ENCODE measurements around the gene DCST1. TPM values are rescaled to one million over a fixed set of nuclear protein-coding genes. Genes with fewer than 3 reads are reported as not detected.

Gene DCST1
- total RNA-seq, 1 experiment from 2014 or later = 0.15 TPM

DNA sequence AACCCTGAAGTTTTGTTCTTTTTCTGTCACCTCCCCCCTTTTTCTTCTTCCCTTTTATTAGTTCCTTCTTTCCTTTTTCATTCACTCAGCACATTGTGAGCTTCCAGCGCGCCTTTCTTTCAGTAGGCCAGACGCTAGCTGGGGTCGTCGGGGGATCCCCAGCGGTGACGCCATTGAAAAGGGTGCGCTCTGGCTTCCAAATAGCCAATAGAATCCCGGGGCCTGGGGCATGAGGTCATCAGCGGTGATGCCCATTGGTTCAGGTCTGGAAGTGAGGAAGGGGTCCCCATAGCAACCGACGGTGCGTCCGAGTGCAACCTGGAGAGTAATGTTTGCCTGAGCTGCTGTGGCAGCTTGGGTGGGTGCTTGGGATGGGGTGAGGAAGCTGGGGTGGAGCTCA is 38.1 kb downstream of the DCST1 start:
- peak overlapping the region; percentile 75 for H3K4me3 Mint-ChIP-seq
- peak; percentile 93 for DNase-seq (ENCODE audit: low spot score)
- CTCF ChIA-PET = interaction anchor here (0.8 to 4.8 kb wide), 11 partner anchors 9 to 116 kb away, joined by 3 to 62 read pairs (median 7); partner anchors contain the start of genes ADAM15, KRTCAP2 and PBXIP1

DNA sequence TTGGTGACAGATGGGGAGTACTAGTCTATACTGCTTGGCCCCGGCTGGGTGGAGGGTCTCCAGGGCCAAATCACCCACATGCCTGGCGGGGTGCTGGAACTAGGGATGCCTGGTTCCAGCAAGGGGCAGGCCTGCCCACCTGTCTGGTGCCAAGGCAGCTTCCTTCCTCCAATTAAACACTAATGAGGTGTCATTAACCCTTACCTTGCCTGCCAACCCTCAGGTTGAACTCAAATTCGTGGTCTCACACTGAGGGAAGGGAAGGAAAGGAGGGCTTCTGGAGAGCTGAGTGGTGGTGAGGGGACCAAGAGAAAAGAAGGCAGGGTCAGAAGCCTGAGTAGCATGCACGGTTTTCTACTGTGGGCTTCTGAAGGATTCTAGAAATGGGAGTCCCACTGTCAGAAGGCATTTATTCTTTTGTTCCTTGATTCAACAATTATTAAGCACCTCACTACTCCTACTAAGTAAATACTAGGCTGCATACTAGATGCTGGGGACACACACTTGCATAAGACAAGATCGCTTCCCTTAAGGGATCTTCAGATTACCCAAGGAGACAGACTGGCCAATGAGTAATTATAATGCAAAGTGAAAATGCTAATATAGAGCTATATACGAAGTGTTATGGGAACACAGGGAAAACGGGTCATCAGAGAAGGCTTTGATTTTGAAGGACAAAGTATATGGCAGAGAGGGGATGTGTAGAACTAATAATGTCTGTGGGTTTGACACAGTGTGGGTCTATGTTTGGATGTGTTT is 39.1 kb downstream of the DCST1 start:
- CTCF ChIA-PET = interaction anchor here (0.8 to 4.8 kb wide), 9 partner anchors 8 to 95 kb away, joined by 3 to 62 read pairs (median 5); partner anchors contain the start of gene ADAM15
- ATAC-seq (no peak), DNase-seq (ENCODE audit: low spot score) (no peak)
- Mint-ChIP-seq H3K27ac (no peak overlapping the region), H3K36me3 (peaks cover 8% of the 10 kb centered on the region), H3K27me3 (ENCODE audit: low read depth) (peaks cover 47% of the 10 kb centered on the region), H3K4me3 (no peak overlapping the region), H3K4me1 (peaks cover 38% of the 10 kb centered on the region), H3K9me3 (no peaks in the 10 kb centered on the region)
- no peak for TF ChIP-seq EMX1 (CRISPR knock-in tag; IDR thresholded peaks at IDR 0.05)
- TF ChIP-seq FOXK1 (CRISPR knock-in tag; IDR thresholded peaks at IDR 0.05) = no peak
- no peak for TF ChIP-seq ZNF138 (CRISPR knock-in tag; conservative IDR thresholded peaks at IDR 0.05)
- POLR2A ChIA-PET = interaction anchor here (0.8 kb wide), 1 partner anchor 8 kb away, joined by 6 read pairs; no protein-coding TSS in a partner anchor

More for the DNA sequence above, 38.1 kb downstream of the DCST1 start:
- H3K36me3 Mint-ChIP-seq = peaks cover 16% of the 10 kb centered on the region
- H3K9me3 Mint-ChIP-seq = no peaks in the 10 kb centered on the region
- peak overlapping the region; percentile 85 for H3K27ac Mint-ChIP-seq
- peak; percentile 62 for ATAC-seq
- TF ChIP-seq NR3C1 (CRISPR knock-in tag; conservative IDR thresholded peaks at IDR 0.05; ENCODE audit: low read depth) = no peak
- TF ChIP-seq, protein P1, sequence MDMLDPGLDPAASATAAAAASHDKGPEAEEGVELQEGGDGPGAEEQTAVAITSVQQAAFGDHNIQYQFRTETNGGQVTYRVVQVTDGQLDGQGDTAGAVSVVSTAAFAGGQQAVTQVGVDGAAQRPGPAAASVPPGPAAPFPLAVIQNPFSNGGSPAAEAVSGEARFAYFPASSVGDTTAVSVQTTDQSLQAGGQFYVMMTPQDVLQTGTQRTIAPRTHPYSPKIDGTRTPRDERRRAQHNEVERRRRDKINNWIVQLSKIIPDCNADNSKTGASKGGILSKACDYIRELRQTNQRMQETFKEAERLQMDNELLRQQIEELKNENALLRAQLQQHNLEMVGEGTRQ (CRISPR knock-in tag; IDR thresholded peaks at IDR 0.05) = peak; percentile 66
- peak; percentile 85 for TF ChIP-seq NFYB (CRISPR knock-in tag; conservative IDR thresholded peaks at IDR 0.05; ENCODE audit: low read depth)
- TF ChIP-seq, protein P2, sequence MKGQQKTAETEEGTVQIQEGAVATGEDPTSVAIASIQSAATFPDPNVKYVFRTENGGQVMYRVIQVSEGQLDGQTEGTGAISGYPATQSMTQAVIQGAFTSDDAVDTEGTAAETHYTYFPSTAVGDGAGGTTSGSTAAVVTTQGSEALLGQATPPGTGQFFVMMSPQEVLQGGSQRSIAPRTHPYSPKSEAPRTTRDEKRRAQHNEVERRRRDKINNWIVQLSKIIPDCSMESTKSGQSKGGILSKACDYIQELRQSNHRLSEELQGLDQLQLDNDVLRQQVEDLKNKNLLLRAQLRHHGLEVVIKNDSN (CRISPR knock-in tag; IDR thresholded peaks at IDR 0.05) = peak; percentile 56; the same call in 1 of the 2 replicates
- no peak for TF ChIP-seq ZNF138 (CRISPR knock-in tag; conservative IDR thresholded peaks at IDR 0.05)
- TF ChIP-seq ZNF671 (CRISPR knock-in tag; IDR thresholded peaks at IDR 0.05) = no peak
- no peak for TF ChIP-seq TEAD1 (CRISPR knock-in tag; IDR thresholded peaks at IDR 0.05)
- TF ChIP-seq NR1H2 (CRISPR knock-in tag; IDR thresholded peaks at IDR 0.05) = no peak
- TF ChIP-seq, protein P3, sequence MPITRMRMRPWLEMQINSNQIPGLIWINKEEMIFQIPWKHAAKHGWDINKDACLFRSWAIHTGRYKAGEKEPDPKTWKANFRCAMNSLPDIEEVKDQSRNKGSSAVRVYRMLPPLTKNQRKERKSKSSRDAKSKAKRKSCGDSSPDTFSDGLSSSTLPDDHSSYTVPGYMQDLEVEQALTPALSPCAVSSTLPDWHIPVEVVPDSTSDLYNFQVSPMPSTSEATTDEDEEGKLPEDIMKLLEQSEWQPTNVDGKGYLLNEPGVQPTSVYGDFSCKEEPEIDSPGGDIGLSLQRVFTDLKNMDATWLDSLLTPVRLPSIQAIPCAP (CRISPR knock-in tag; IDR thresholded peaks at IDR 0.05) = no peak
- no peak for TF ChIP-seq ATF1 (CRISPR knock-in tag; IDR thresholded peaks at IDR 0.05)
- peaks cover 38% of the 10 kb centered on the region for H3K4me1 Mint-ChIP-seq
- POLR2A ChIA-PET = interaction anchor here (0.8 kb wide), 1 partner anchor 9 kb away, joined by 6 read pairs; no protein-coding TSS in a partner anchor
- peaks cover 37% of the 10 kb centered on the region for H3K27me3 Mint-ChIP-seq (ENCODE audit: low read depth)

DNA sequence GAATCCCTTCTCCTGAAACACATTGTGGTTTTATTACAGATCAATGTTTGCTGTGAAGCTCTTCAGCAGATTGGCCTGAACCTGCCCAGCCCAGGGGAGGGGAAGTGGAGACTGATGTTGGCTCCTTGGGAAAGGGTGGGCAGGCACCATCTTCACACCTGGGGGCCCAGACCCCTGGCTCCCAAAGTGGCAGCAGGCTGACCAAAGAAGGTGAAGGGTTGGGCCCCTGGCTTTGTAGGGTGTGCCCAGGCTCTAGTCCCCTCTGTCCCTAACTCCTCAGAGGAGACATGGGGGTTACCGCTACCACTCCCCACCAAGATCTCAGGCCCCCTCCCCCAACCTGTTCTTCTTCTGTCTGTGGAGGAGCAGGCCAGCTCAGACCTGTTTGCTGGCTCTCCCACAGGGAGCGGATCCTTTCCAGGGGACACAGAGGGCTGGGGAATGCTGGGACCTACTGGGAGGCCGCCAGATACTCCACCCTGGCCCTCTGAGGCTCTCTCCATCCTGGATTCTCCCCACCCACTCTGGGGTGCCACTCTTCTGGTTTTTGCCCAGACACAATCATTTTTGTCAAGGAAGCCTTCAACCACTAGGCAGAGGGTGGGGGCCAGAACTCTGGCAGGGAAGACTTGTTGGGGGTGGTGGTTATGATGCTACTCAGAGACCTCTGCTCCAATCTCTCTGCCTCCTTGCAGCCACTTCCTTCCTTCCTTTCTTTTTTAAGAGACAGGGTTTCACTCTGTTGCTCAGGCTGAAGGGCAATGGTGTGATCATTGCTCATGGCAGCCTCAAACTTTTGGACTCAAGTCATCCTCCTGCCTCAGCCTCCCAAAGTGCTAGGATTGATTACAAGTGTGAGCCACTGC is 40.0 kb downstream of the DCST1 start:
- Mint-ChIP-seq H3K9me3 (no peaks in the 10 kb centered on the region), H3K4me1 (peaks cover 38% of the 10 kb centered on the region), H3K4me3 (no peak overlapping the region), H3K27me3 (ENCODE audit: low read depth) (peaks cover 56% of the 10 kb centered on the region), H3K27ac (no peak overlapping the region), H3K36me3 (peaks cover 3% of the 10 kb centered on the region)
- ATAC-seq = no peak
- ChIA-PET CTCF (interaction anchor here (4.8 kb wide), 1 partner anchor 12 kb away, joined by 62 read pairs; no protein-coding TSS in a partner anchor), POLR2A (no interaction called here)
- DNase-seq (ENCODE audit: low spot score) = no peak
- TF ChIP-seq FOXJ3 (CRISPR knock-in tag; IDR thresholded peaks at IDR 0.05; ENCODE audit: borderline replicate concordance) (no peak), RORB (CRISPR knock-in tag; IDR thresholded peaks at IDR 0.05) (no peak), TEAD1 (CRISPR knock-in tag; IDR thresholded peaks at IDR 0.05) (no peak), ZNF138 (CRISPR knock-in tag; conservative IDR thresholded peaks at IDR 0.05) (no peak)
- TF ChIP-seq, protein P4, sequence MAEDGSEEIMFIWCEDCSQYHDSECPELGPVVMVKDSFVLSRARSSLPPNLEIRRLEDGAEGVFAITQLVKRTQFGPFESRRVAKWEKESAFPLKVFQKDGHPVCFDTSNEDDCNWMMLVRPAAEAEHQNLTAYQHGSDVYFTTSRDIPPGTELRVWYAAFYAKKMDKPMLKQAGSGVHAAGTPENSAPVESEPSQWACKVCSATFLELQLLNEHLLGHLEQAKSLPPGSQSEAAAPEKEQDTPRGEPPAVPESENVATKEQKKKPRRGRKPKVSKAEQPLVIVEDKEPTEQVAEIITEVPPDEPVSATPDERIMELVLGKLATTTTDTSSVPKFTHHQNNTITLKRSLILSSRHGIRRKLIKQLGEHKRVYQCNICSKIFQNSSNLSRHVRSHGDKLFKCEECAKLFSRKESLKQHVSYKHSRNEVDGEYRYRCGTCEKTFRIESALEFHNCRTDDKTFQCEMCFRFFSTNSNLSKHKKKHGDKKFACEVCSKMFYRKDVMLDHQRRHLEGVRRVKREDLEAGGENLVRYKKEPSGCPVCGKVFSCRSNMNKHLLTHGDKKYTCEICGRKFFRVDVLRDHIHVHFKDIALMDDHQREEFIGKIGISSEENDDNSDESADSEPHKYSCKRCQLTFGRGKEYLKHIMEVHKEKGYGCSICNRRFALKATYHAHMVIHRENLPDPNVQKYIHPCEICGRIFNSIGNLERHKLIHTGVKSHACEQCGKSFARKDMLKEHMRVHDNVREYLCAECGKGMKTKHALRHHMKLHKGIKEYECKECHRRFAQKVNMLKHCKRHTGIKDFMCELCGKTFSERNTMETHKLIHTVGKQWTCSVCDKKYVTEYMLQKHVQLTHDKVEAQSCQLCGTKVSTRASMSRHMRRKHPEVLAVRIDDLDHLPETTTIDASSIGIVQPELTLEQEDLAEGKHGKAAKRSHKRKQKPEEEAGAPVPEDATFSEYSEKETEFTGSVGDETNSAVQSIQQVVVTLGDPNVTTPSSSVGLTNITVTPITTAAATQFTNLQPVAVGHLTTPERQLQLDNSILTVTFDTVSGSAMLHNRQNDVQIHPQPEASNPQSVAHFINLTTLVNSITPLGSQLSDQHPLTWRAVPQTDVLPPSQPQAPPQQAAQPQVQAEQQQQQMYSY (CRISPR knock-in tag; IDR thresholded peaks at IDR 0.05) = no peak
- TF ChIP-seq, protein P5, sequence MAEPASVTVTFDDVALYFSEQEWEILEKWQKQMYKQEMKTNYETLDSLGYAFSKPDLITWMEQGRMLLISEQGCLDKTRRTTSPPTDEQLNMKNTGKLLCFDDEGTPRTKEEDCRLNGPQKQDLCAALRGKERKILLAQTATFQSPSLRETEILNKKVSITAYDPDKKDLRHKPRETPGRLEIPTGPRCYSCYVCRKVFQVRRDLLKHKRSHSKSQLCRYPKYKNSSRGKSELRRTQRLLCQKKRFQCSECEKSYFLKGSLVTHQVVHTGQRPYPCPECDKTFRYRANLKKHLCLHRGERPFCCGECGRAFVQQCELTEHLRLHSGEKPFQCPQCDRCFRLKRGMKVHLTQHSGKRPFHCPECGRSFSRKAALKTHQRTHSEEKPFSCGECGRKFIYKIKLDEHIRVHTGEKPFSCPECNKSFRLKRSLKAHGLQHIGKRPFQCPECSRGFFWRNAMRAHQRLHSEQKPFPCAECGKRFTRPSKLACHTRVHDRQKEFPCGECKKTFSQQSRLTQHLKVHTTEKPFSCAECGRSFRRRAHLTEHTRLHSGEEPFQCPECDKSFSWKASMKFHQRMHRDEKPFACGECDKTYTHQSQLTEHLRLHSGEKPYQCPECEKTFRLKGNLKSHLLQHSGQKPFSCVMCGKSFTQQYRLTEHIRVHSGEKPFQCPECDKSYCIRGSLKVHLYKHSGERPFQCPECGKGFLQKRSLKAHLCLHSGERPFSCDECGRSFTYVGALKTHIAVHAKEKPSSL (CRISPR knock-in tag; conservative IDR thresholded peaks at IDR 0.05) = no peak
- TF ChIP-seq, protein P6, sequence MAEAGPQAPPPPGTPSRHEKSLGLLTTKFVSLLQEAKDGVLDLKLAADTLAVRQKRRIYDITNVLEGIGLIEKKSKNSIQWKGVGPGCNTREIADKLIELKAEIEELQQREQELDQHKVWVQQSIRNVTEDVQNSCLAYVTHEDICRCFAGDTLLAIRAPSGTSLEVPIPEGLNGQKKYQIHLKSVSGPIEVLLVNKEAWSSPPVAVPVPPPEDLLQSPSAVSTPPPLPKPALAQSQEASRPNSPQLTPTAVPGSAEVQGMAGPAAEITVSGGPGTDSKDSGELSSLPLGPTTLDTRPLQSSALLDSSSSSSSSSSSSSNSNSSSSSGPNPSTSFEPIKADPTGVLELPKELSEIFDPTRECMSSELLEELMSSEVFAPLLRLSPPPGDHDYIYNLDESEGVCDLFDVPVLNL (CRISPR knock-in tag; IDR thresholded peaks at IDR 0.05; ENCODE audit: borderline replicate concordance, low read depth) = no peak
